OCI-LY7 (cell line): Measurements from ENCODE around the gene VOPP1. TPM values are rescaled to one million over a fixed set of nuclear protein-coding genes. Genes with fewer than 3 reads are reported as not detected.
A peak's percentile ranks its signal among the peaks of the same experiment; 100 is the strongest.

ENCODE experiments used
- BruUV-seq: library from RNA; stranded (reverse); fragments of 400-500 nt; replicated peaks from 2 replicates; lab custom pipeline; 2021; lab: Mats Ljungman, UMichigan
- CTCF ChIA-PET: fragments of 300-600 bp; sonication (Branson Sonifier 250); formaldehyde crosslinking; loops from one replicate; lab custom pipeline; 2022; ENCODE audit warnings: antibody characterized with exemption; ENCODE audit not compliant: unreplicated experiment; lab: Charles Lee
- POLR2A ChIA-PET: fragments of 300-600 bp; sonication (Branson Sonifier 250); formaldehyde crosslinking; loops from one replicate; lab custom pipeline; 2022; ENCODE audit warnings: antibody characterized with exemption; lab: Charles Lee
- DNase-seq: peaks from one replicate; pipeline ENCODE4 v3.0.0-alpha.2; 2015; ENCODE audit warnings: low spot score
- H2AFZ ChIP-seq: fragments of 200-600 bp; sonication (generic), shearing (Covaris generic); 2 replicates; pipeline ENCODE4 v1.6.1; 2014; ENCODE audit warnings: mild to moderate bottlenecking, antibody characterized with exemption, low read length, moderate library complexity
- H3K27ac ChIP-seq: fragments of 200-600 bp; sonication (generic); 2 replicates; pipeline ENCODE4 v1.5.1; 2014; ENCODE audit warnings: mixed run types, low read depth, mild to moderate bottlenecking, moderate library complexity, low read length, inconsistent platforms; ENCODE audit not compliant: poor library complexity, severe bottlenecking
- H3K36me3 ChIP-seq: fragments of 200-600 bp; sonication (generic); 2 replicates; pipeline ENCODE4 v1.6.1; 2014; ENCODE audit warnings: mild to moderate bottlenecking, antibody characterized with exemption, low read length, moderate library complexity, mixed read lengths; ENCODE audit not compliant: insufficient read depth
- H3K4me1 ChIP-seq: fragments of 200-600 bp; sonication (generic); 2 replicates; pipeline ENCODE4 v1.5.1; 2014; ENCODE audit warnings: mild to moderate bottlenecking, low read length; ENCODE audit not compliant: insufficient read depth, poor library complexity, severe bottlenecking
- H3K4me2 ChIP-seq: fragments of 200-600 bp; sonication (generic); 2 replicates; pipeline ENCODE4 v1.6.1; 2014; ENCODE audit warnings: mild to moderate bottlenecking, low read length
- H3K4me3 ChIP-seq: fragments of 200-600 bp; sonication (generic); 2 replicates; pipeline ENCODE4 v1.5.1; 2014; ENCODE audit warnings: mild to moderate bottlenecking, low read depth, low read length; ENCODE audit not compliant: poor library complexity, severe bottlenecking
- H3K79me2 ChIP-seq: fragments of 200-600 bp; sonication (generic); 2 replicates; pipeline ENCODE4 v1.6.1; 2016; ENCODE audit warnings: low read depth, mild to moderate bottlenecking, low read length, moderate library complexity, mixed read lengths; ENCODE audit not compliant: insufficient read depth
- H3K9me2 ChIP-seq: fragments of 200-600 bp; sonication (generic); 2 replicates; pipeline ENCODE4 v1.6.1; 2016; ENCODE audit warnings: mild to moderate bottlenecking, low read length, mixed read lengths; ENCODE audit not compliant: insufficient read depth
- H3K9me3 ChIP-seq: fragments of 200-600 bp; sonication (generic); 2 replicates; pipeline ENCODE4 v1.6.1; 2014; ENCODE audit warnings: mild to moderate bottlenecking, mixed run types, low read length, mixed read lengths
- H4K20me1 ChIP-seq: fragments of 200-600 bp; sonication (generic); 2 replicates; pipeline ENCODE4 v1.6.1; 2014; ENCODE audit warnings: mild to moderate bottlenecking, antibody characterized with exemption, low read length, moderate library complexity, mixed read lengths; ENCODE audit not compliant: insufficient read depth
- EZH2phosphoT487 ChIP-seq: fragments of 200-600 bp; sonication (generic); IDR thresholded peaks from 2 replicates; pipeline ENCODE4 v1.6.1; 2018; ENCODE audit warnings: low read depth, borderline replicate concordance, mild to moderate bottlenecking, mixed run types, antibody characterized with exemption, low read length, moderate library complexity, mixed read lengths
- intact Hi-C: fragments of 100-400 bp; cut with micrococcal nuclease; formaldehyde crosslinking; loops from one replicate; pipeline ENCODE4 v1.10.0; 2022; ENCODE audit not compliant: unreplicated experiment
- total RNA-seq, 2 experiments: library from RNA; depleted of rRNA in 1 of 2; stranded (reverse); fragments of >200 nt in 1 of 2; shearing (Covaris generic) in 1 of 2; gene quantifications; 2 replicates each; pipeline ENCODE4 v1.2.3, GENCODE V29; 2014 to 2022
- TF ChIP-seq, protein P1 (sequence below): fragments of 200-600 bp; sonication (generic); conservative IDR thresholded peaks from 2 replicates; pipeline ENCODE4 v1.5.1; 2014; ENCODE audit warnings: mild to moderate bottlenecking, antibody characterized with exemption, low read length, moderate library complexity, mixed read lengths

VOPP1 gene
- total RNA-seq, 2 experiments from 2014 or later: 68.8 to 72.1 TPM

DNA sequence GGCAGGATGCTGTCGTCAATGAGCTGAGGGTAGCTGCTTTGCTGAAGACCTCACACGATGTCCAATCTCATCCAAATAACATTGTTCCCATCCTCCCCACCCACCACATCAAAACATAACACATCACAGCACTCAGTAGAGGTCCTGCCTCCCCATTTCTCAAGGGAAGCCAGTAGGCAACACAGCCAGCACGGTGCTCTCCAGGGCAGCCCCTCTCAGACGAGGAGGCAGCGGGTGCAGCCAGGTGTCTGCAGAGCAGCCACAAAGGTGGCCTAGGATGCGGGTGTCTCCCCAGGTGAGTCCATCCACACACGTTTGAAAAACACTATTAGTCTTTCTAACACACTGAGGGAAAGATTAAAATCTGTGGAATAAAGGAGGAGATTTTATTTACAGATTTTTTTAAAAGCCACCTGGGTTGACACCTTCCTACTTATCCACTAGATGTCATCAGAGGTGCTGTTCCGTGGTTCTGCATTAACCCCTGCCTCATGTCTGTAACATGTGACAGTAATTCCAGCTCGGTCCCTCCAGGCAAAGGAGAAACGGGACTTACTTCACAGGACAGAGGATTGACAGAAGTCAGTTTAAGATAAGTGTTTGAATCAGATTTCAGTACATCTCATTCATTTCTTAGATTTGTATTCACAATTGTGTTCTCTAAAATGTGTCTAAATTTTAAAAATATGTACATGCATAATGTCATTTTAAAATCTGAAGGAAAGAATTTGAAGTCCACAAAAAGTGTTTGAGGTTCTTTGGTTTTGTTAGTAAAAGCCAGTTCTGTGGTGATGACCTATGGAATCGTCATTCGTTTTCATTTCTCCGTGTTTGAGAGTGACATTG is 139.1 kb downstream of the VOPP1 start:
- no peaks in the 10 kb centered on the region for H3K9me2 ChIP-seq
- H2AFZ ChIP-seq: no peak overlapping the region
- H3K4me1 ChIP-seq: no peaks in the 10 kb centered on the region
- DNase-seq: peak; percentile 72
- no peaks in the 10 kb centered on the region for H3K9me3 ChIP-seq
- H3K4me2 ChIP-seq: no peak overlapping the region
- no peaks in the 10 kb centered on the region for H3K36me3 ChIP-seq
- no peak overlapping the region for H3K27ac ChIP-seq
- intact Hi-C loops: loop anchor here (1.0 to 5.0 kb wide), 3 partner anchors 99 to 165 kb away; no protein-coding TSS in a partner anchor
- POLR2A ChIA-PET: interaction anchor here (0.6 kb wide), 1 partner anchor 91 kb away, joined by 4 read pairs; no protein-coding TSS in a partner anchor
- TF ChIP-seq, protein P1, sequence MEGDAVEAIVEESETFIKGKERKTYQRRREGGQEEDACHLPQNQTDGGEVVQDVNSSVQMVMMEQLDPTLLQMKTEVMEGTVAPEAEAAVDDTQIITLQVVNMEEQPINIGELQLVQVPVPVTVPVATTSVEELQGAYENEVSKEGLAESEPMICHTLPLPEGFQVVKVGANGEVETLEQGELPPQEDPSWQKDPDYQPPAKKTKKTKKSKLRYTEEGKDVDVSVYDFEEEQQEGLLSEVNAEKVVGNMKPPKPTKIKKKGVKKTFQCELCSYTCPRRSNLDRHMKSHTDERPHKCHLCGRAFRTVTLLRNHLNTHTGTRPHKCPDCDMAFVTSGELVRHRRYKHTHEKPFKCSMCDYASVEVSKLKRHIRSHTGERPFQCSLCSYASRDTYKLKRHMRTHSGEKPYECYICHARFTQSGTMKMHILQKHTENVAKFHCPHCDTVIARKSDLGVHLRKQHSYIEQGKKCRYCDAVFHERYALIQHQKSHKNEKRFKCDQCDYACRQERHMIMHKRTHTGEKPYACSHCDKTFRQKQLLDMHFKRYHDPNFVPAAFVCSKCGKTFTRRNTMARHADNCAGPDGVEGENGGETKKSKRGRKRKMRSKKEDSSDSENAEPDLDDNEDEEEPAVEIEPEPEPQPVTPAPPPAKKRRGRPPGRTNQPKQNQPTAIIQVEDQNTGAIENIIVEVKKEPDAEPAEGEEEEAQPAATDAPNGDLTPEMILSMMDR: peak; percentile 91
- no peak for TF ChIP-seq EZH2phosphoT487
- BruUV-seq: no TSS peak
- CTCF ChIA-PET: no interaction called here
- H3K4me3 ChIP-seq: no peak overlapping the region
- no peaks in the 10 kb centered on the region for H4K20me1 ChIP-seq
- no peaks in the 10 kb centered on the region for H3K79me2 ChIP-seq

DNA sequence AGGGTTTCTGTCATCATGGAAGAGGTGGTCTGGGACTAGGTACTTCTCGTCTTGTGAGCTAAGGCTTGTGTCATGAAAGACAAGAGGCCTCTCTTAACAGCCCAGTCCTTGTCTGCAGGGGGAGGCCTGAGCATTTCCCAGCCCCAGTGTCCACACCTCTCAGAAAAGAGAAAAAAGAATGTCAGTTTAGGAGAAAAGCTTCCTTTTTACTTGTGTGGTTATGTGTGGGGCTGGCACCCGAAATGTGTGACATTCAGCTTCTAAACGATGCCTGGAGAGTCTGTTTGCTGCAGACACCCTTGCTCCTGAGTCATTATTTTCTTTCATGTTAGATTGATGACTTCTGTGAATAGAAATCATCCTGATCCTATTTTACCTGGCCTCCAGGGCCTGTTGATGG is 139.8 kb downstream of the VOPP1 start:
- POLR2A ChIA-PET: interaction anchor here (0.6 kb wide), 1 partner anchor 92 kb away, joined by 4 read pairs; no protein-coding TSS in a partner anchor
- Histone ChIP-seq H4K20me1 (no peaks in the 10 kb centered on the region), H3K4me2 (no peak overlapping the region), H3K36me3 (no peaks in the 10 kb centered on the region), H3K79me2 (no peaks in the 10 kb centered on the region), H3K9me3 (no peaks in the 10 kb centered on the region), H3K4me1 (no peaks in the 10 kb centered on the region), H3K4me3 (no peak overlapping the region), H3K27ac (no peak overlapping the region), H3K9me2 (no peaks in the 10 kb centered on the region), H2AFZ (no peak overlapping the region)
- CTCF ChIA-PET: interaction anchor here (1.3 kb wide), 1 partner anchor 9 kb away, joined by 3 read pairs; no protein-coding TSS in a partner anchor
- no peak for DNase-seq
- TF ChIP-seq, protein P1: no peak
- TF ChIP-seq EZH2phosphoT487: no peak
- intact Hi-C loops: loop anchor here (5.0 kb wide), 2 partner anchors 100 to 150 kb away; no protein-coding TSS in a partner anchor
- no TSS peak for BruUV-seq

DNA sequence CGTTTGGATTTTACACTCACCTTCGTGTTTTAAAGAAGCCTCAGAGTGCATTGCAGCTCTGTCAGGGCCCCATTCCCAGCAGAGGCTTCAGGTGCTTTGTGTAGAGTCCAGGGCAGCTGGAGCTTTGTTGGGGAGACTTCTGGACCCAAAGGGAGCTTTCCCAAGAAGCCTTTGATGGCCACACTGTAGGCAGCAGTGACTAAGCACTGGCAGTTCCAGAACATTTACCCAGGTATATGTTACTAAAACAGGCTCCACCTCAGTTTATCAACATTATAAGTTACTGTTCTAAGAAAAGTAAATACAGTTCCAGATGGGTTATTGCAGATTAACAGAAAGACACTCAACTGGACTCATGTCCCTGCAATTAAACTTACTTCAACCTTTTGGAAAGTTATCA is 140.4 kb downstream of the VOPP1 start:
- BruUV-seq: no TSS peak
- Histone ChIP-seq H3K9me3 (no peaks in the 10 kb centered on the region), H3K27ac (no peak overlapping the region), H3K9me2 (no peaks in the 10 kb centered on the region), H3K4me1 (no peaks in the 10 kb centered on the region), H3K79me2 (no peaks in the 10 kb centered on the region), H2AFZ (no peak overlapping the region), H4K20me1 (no peaks in the 10 kb centered on the region), H3K4me3 (no peak overlapping the region), H3K4me2 (no peak overlapping the region), H3K36me3 (no peaks in the 10 kb centered on the region)
- ChIA-PET CTCF (interaction anchor here (1.3 kb wide), 1 partner anchor 8 kb away, joined by 3 read pairs; no protein-coding TSS in a partner anchor), POLR2A (no interaction called here)
- no peak for DNase-seq
- TF ChIP-seq, protein P1: no peak
- no peak for TF ChIP-seq EZH2phosphoT487
- intact Hi-C loops: loop anchor here (5.0 kb wide), 2 partner anchors 100 to 150 kb away; no protein-coding TSS in a partner anchor
